Stimulated activated naive B cell treated with anti-CD40 and anti-IgM and Interleukin-4, amounts not matched to agents 10 μg/mL and 1 μg/mL and 100 μg/mL, for 72 hours (primary cell): ENCODE results near the gene C19orf47.

Experiments
- ATAC-seq, 2 donors: fragments of 150-1000 bp; cut with Tn5 transposase; replicated peaks; 2 replicates each; pipeline ENCODE4 v1.10.0; 2021; ENCODE audit warnings: moderate library complexity in 1 of 2
- DNase-seq: peaks from one replicate; pipeline ENCODE4 v3.0.0; 2021
- H3K27ac Mint-ChIP-seq: one replicate; pipeline ENCODE4 v1.8.0; 2022; ENCODE audit warnings: mild to moderate bottlenecking, mixed read lengths
- H3K27me3 Mint-ChIP-seq, 2 donors: one replicate each; pipeline ENCODE4 v1.8.0; 2022; ENCODE audit warnings: mixed read lengths in 2 of 2
- H3K36me3 Mint-ChIP-seq, 2 donors: one replicate each; pipeline ENCODE4 v1.8.0; 2022; ENCODE audit warnings: mixed read lengths in 2 of 2, mild to moderate bottlenecking in 1 of 2
- H3K4me1 Mint-ChIP-seq, 2 donors: one replicate each; pipeline ENCODE4 v1.8.0; 2022; ENCODE audit warnings: mixed read lengths in 2 of 2, mild to moderate bottlenecking in 1 of 2
- H3K4me3 Mint-ChIP-seq, 2 donors: one replicate each; pipeline ENCODE4 v1.8.0; 2022; ENCODE audit warnings: mild to moderate bottlenecking in 2 of 2, mixed read lengths in 2 of 2, moderate library complexity in 1 of 2
- H3K9me3 Mint-ChIP-seq, 2 donors: one replicate each; pipeline ENCODE4 v1.8.0; 2022; ENCODE audit warnings: mixed read lengths in 2 of 2, mild to moderate bottlenecking in 1 of 2

The C19orf47 gene

DNA sequence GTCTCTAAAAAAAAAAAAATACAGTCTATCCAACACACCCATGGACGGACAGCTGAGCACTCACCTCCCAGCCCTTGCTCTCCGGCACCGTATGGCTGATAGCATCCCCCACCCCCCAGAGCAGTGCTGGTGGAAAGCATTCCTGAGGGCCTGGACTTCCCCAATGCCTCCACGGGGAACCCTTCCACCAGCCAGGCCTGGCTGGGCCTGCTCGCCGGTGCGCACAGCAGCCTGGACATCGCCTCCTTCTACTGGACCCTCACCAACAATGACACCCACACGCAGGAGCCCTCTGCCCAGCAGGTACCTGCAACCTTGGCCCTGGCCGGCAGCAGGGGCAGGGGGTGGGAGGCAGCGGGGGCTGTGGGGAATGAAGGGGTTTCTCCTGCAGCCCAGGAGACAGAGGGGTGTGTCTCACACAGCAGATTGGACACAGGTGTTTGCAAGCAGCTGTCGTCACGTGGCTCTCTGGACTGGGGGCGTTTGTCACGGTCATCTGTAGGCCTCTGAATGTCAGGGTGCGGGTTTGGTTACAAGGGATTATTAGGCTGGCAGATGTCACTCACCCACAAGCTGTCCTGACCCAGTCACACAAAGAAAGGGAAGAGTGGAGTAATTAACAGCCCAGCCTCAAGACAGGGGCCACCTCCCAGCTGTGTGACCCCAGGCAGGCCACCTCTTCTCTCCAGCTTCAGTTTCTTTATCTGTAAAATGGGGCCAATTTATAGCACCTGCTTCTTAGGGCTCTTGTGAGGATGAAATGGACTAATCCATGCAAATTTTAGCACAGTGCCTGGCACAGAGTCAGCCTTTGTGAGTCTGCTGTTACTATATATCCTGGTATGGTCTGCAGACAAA, 19.6 kb upstream of the C19orf47 start:
- H3K36me3 Mint-ChIP-seq = peaks cover 21 to 31% of the 10 kb centered on the region in 2 donors
- H3K4me3 Mint-ChIP-seq = no peak overlapping the region
- H3K4me1 Mint-ChIP-seq = peaks cover 5 to 17% of the 10 kb centered on the region in 2 donors
- H3K27me3 Mint-ChIP-seq = peaks cover 4 to 8% of the 10 kb centered on the region in 2 donors
- no peak for DNase-seq
- H3K27ac Mint-ChIP-seq = no peak overlapping the region
- no peak for ATAC-seq
- no peaks in the 10 kb centered on the region for H3K9me3 Mint-ChIP-seq

- H3K27me3 Mint-ChIP-seq = peaks cover 4 to 8% of the 10 kb centered on the region in 2 donors
- peaks cover 26 to 33% of the 10 kb centered on the region in 2 donors for H3K36me3 Mint-ChIP-seq
- ATAC-seq = no peak
- no peak for DNase-seq
- no peaks in the 10 kb centered on the region for H3K9me3 Mint-ChIP-seq
- peaks cover 6 to 16% of the 10 kb centered on the region in 2 donors for H3K4me1 Mint-ChIP-seq
- H3K4me3 Mint-ChIP-seq = no peak overlapping the region
- H3K27ac Mint-ChIP-seq = no peak overlapping the region
Measured at GRCh38 chr19:40366697-40367561, 18.7 kb upstream of the C19orf47 start.

DNA sequence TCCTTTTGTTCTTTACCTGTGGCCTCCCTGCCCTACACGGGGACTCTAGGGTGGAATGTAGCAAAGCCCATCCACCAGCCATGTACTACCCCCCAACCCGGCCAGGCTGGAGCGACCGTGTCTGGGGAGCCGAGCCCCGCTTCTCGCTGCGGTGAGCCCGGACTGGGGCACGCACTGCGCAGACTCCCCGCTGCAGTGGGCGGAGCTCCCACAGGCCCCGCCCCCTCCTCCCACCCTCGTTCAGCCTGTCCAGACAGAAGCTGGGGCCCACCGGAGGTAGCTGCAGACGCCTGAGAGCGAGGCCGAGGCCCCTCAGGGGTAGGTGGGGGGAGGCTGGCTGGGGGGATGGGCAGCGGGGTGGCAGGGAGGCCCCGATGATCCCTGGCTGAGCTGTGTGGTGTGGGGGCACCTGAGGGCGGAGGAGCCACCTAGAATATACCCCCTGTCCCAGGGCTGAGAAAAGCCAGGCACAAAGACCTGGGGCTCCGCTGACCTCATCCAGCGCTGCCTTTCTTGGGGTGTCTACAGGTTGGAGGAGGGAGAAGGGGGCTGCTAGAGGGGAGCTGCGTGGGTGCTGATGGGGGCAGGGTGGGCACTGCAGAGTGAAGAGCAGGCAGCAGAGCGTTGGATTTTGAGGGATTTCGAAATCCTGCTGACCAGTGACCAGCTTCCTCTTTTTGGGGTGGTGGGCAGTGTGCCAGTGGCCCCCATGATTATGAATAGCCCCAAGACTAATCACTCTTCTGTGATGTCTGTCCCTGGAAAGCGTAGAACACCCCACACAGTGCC, 17.6 kb upstream of the C19orf47 start:
- no peak overlapping the region for H3K27ac Mint-ChIP-seq
- H3K4me3 Mint-ChIP-seq = peak overlapping the region; percentile 48 to 75
- H3K4me1 Mint-ChIP-seq = peaks cover 10 to 16% of the 10 kb centered on the region in 2 donors
- H3K36me3 Mint-ChIP-seq = peaks cover 30 to 34% of the 10 kb centered on the region in 2 donors
- no peaks in the 10 kb centered on the region for H3K9me3 Mint-ChIP-seq
- ATAC-seq (peak; percentile 73 to 87), DNase-seq (no peak)
- peaks cover 4 to 8% of the 10 kb centered on the region in 2 donors for H3K27me3 Mint-ChIP-seq

DNA sequence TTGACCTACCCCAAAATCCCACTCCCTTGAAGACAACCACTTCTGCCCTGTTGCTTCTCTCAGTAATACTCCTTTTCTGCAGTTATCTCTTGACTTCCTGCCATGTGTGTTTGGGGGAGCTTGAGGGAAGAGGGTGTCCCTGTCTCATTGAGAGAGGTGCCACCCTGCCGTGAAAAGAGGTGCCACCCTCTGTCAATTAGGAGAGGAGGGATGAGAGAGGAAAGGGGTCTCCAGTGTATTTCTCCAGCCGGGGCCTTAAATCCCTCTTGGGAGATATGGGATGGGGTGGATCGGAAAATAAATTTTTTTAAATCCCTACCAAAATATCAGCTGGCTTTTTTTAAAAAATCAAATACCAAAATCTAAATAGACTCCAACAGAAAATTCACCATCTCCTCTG, 16.8 kb upstream of the C19orf47 start:
- H3K36me3 Mint-ChIP-seq = peaks cover 32 to 34% of the 10 kb centered on the region in 2 donors
- ATAC-seq (no peak), DNase-seq (no peak)
- H3K9me3 Mint-ChIP-seq = no peaks in the 10 kb centered on the region
- no peak overlapping the region for H3K27ac Mint-ChIP-seq
- H3K4me3 Mint-ChIP-seq = peak overlapping the region in 1 of 2 donors; percentile 52
- peaks cover 4 to 8% of the 10 kb centered on the region in 2 donors for H3K27me3 Mint-ChIP-seq
- H3K4me1 Mint-ChIP-seq = peaks cover 12 to 16% of the 10 kb centered on the region in 2 donors

- Mint-ChIP-seq H3K27ac (no peak overlapping the region), H3K27me3 (peaks cover 4 to 8% of the 10 kb centered on the region in 2 donors), H3K9me3 (no peaks in the 10 kb centered on the region), H3K4me1 (peaks cover 25 to 28% of the 10 kb centered on the region in 2 donors), H3K36me3 (peaks cover 32 to 44% of the 10 kb centered on the region in 2 donors), H3K4me3 (no peak overlapping the region)
- no peak for DNase-seq
- ATAC-seq = no peak
Measured at GRCh38 chr19:40363069-40363468, 14.9 kb upstream of the C19orf47 start.

DNA sequence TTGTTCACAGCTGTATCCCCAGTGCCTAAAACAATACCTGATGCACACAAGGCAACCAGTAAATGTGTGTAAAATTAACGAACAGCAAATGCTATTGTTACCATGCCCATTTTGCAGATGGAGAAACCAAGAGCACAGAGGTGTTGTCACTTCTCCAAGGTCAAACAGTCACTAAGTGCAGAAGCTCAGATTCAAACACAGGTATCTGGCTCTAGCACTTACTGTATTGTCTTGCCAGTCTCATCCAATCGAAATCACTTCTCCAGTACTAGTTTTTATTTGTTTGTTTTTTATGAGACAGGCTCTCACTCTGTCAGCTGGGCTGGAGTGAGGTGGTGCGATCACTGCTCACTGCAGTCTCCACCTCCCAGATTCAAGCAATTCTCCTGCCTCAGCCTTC, 14.0 kb upstream of the C19orf47 start:
- peaks cover 29 to 44% of the 10 kb centered on the region in 2 donors for H3K36me3 Mint-ChIP-seq
- ATAC-seq = no peak
- H3K27me3 Mint-ChIP-seq = peaks cover 4 to 8% of the 10 kb centered on the region in 2 donors
- no peak overlapping the region for H3K27ac Mint-ChIP-seq
- no peak overlapping the region for H3K4me3 Mint-ChIP-seq
- DNase-seq = no peak
- H3K9me3 Mint-ChIP-seq = no peaks in the 10 kb centered on the region
- H3K4me1 Mint-ChIP-seq = peaks cover 34 to 37% of the 10 kb centered on the region in 2 donors

DNA sequence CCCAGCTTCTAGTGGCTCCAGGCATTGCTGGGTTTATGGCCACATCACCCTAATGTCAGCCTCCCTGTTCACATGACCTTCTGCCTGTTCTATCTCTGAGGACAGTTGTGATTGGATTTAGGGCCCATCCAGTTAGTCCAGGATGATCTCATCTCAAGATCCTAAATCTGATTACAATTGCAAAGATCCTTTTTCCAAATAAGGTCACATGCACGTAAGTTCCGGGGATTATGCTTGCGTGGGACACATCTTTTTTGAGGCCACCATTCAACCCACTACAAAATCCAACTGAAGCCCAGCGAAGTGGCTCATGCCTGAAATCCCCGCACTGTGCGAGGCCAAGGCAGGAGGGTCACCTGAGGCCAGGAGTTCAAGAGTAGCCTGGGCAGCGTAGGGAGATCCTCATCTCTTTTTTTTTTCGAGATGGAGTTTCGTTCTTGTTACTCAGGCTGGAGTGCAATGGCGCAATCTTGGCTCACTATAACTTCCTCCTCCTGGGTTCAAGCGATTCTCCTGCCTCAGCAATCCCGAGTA, 12.6 kb upstream of the C19orf47 start:
- peaks cover 34 to 49% of the 10 kb centered on the region in 2 donors for H3K36me3 Mint-ChIP-seq
- no peaks in the 10 kb centered on the region for H3K9me3 Mint-ChIP-seq
- DNase-seq (no peak), ATAC-seq (no peak)
- H3K4me3 Mint-ChIP-seq = no peak overlapping the region
- peaks cover 4 to 8% of the 10 kb centered on the region in 2 donors for H3K27me3 Mint-ChIP-seq
- H3K4me1 Mint-ChIP-seq = peaks cover 43 to 49% of the 10 kb centered on the region in 2 donors
- no peak overlapping the region for H3K27ac Mint-ChIP-seq

DNA sequence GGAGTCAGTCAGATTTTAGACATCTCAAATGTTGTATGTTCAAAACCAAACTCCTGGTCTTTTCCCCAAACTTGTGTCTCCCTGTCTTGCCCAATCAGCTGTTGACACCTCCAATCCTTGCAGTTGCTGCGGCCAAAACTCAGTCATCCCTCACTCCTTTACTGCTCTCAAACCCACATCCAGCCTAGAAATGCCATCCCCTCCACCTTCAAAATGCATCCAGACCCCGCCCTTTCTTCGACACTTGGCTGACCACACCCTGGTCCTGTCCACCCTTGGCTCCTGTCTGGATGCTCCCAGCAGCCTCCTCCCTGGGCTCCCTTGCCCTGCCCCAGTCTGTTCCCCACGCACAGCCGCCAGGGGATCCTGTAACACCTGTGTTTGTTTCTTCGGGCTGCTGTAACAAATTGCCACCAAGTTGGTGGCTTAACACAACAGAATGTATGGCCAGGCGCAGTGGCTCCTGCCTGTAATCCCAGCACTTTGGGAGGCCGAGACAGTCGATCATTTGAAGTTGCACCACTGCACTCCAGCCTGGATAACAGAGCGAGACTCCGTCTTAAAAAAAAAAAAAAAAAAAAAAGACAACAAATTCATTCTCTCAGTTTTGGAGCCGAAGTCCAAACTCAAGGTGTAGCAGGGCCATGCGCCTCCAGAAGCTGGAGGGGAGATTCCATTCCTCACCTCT, 12.0 kb upstream of the C19orf47 start:
- DNase-seq (no peak), ATAC-seq (no peak)
- Mint-ChIP-seq H3K27ac (no peak overlapping the region), H3K27me3 (peaks cover 4 to 8% of the 10 kb centered on the region in 2 donors), H3K36me3 (peaks cover 35 to 50% of the 10 kb centered on the region in 2 donors), H3K4me3 (no peak overlapping the region), H3K9me3 (no peaks in the 10 kb centered on the region), H3K4me1 (peaks cover 45 to 48% of the 10 kb centered on the region in 2 donors)

DNA sequence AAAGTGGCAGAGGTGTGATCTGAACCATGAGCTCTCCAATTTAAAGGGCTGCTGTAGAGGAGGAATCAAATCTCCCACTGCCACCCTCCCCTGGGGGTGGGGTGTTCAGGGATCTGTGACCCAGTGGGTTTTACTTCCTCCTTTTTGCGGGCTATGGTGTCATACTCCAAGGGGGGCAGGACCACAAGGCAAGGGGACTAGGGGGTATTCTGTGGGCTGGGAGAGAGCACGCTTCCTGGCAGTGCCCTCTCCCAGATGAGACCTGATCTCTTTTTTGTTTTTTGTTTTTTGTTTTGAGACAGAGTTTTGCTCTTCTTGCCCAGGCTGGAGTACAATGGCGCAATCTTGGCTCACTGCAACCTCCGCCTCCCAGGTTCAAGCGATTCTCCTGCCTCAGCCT, 10.6 kb upstream of the C19orf47 start:
- H3K27ac Mint-ChIP-seq = peak overlapping the region; percentile 88
- peak overlapping the region; percentile 35 to 36 for H3K4me3 Mint-ChIP-seq
- ATAC-seq (peak; percentile 96), DNase-seq (peak; percentile 79)
- no peaks in the 10 kb centered on the region for H3K9me3 Mint-ChIP-seq
- peaks cover 0 to 8% of the 10 kb centered on the region in 2 donors for H3K27me3 Mint-ChIP-seq
- H3K4me1 Mint-ChIP-seq = peaks cover 42 to 43% of the 10 kb centered on the region in 2 donors
- peaks cover 35 to 46% of the 10 kb centered on the region in 2 donors for H3K36me3 Mint-ChIP-seq

DNA sequence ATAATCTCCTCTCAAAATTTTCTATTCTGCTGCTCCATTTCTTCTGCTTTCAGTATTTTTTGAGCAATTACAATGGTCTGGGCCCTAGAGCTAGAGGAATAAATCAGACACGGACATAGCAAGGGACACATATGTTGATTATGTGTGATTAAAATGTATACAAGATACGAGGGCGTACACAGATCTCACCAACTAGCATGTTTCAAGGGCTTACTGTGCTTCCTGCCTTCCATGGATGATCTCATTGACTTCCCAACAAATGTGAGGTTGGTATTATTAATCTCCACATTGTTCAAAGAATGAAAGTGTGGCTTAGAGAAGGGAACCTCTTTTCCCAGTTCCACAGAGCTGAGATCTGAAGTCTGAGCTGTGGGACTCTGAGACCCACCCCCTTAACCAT, 9.4 kb upstream of the C19orf47 start:
- Mint-ChIP-seq H3K4me1 (peaks cover 35 to 40% of the 10 kb centered on the region in 2 donors), H3K36me3 (peaks cover 33 to 41% of the 10 kb centered on the region in 2 donors), H3K4me3 (no peak overlapping the region), H3K27ac (no peak overlapping the region), H3K9me3 (no peaks in the 10 kb centered on the region), H3K27me3 (no peaks in the 10 kb centered on the region)
- DNase-seq (no peak), ATAC-seq (no peak)

DNA sequence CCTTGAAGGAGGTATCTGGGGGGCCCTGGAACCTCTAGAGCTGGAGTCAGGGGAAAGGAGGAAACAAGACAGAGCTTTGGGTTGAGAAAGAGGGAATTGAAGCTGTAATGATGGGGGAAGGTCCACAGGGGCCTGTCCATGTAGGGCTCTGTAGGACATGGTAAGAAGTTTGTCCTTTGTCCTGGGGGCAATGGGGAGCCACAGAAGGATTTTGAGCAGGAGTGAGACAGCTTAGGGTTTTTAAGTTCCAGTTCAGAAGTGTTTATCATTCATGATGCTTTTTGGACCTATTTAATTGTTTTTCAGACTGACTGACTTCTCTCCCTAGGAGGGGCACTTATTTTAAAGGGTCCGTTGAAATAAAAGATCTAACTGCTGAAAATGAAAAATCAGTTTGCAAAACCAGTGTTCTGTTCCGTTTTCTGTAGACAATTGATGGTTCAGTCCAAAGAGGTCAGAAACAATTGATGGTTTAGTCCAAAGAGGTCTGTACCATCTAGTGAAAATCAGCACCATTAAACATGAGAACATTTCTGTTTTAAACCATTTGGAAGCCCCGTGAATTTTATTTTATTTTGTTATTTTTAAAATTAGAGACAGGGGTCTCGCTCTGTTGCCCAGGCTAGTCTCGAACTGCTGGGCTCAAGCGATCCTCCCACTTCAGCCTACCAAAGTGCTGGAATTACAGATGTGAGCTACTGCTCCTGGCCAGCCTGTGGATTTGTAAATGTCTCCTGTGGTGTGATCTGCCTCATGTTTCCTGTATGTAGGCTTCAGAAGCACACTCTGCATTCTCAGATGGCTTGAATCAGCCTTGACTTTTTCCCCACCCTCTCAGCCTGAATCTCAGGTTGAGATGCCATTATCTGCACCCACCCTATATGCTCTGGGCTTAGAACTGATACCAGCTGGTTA, 8.7 kb upstream of the C19orf47 start:
- Mint-ChIP-seq H3K4me1 (peaks cover 35 to 39% of the 10 kb centered on the region in 2 donors), H3K4me3 (peak overlapping the region; percentile 27 to 69), H3K27me3 (no peaks in the 10 kb centered on the region), H3K9me3 (no peaks in the 10 kb centered on the region), H3K27ac (no peak overlapping the region), H3K36me3 (peaks cover 27 to 36% of the 10 kb centered on the region in 2 donors)
- ATAC-seq (no peak), DNase-seq (no peak)

- Mint-ChIP-seq H3K36me3 (peaks cover 22 to 34% of the 10 kb centered on the region in 2 donors), H3K27ac (peak overlapping the region; percentile 31), H3K9me3 (no peaks in the 10 kb centered on the region), H3K4me1 (peaks cover 35% of the 10 kb centered on the region in 2 donors), H3K4me3 (peak overlapping the region; percentile 68 to 69), H3K27me3 (no peaks in the 10 kb centered on the region)
- peak; percentile 57 to 63 for ATAC-seq
- peak; percentile 24 for DNase-seq
Measured at GRCh38 chr19:40355975-40356680, 7.9 kb upstream of the C19orf47 start.
